ENCODE data around the gene EFS.

EFS gene

GRCh38 chr14:23358042-23358441, 6.9 kb downstream of the EFS start:
- no peak for TF ChIP-seq SNAI2 (CRISPR knock-in tag; IDR thresholded peaks at IDR 0.05)
- TF ChIP-seq, protein P1, sequence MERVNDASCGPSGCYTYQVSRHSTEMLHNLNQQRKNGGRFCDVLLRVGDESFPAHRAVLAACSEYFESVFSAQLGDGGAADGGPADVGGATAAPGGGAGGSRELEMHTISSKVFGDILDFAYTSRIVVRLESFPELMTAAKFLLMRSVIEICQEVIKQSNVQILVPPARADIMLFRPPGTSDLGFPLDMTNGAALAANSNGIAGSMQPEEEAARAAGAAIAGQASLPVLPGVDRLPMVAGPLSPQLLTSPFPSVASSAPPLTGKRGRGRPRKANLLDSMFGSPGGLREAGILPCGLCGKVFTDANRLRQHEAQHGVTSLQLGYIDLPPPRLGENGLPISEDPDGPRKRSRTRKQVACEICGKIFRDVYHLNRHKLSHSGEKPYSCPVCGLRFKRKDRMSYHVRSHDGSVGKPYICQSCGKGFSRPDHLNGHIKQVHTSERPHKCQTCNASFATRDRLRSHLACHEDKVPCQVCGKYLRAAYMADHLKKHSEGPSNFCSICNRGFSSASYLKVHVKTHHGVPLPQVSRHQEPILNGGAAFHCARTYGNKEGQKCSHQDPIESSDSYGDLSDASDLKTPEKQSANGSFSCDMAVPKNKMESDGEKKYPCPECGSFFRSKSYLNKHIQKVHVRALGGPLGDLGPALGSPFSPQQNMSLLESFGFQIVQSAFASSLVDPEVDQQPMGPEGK (CRISPR knock-in tag; IDR thresholded peaks at IDR 0.05; ENCODE audit: borderline replicate concordance) = no peak
- no peak for TF ChIP-seq PPARA (CRISPR knock-in tag; IDR thresholded peaks at IDR 0.05; ENCODE audit: borderline replicate concordance)
- no peak for TF ChIP-seq ESRRG (CRISPR knock-in tag; IDR thresholded peaks at IDR 0.05)
- no peak for TF ChIP-seq ZFP3 (CRISPR knock-in tag; IDR thresholded peaks at IDR 0.05)
- TF ChIP-seq, protein P2, sequence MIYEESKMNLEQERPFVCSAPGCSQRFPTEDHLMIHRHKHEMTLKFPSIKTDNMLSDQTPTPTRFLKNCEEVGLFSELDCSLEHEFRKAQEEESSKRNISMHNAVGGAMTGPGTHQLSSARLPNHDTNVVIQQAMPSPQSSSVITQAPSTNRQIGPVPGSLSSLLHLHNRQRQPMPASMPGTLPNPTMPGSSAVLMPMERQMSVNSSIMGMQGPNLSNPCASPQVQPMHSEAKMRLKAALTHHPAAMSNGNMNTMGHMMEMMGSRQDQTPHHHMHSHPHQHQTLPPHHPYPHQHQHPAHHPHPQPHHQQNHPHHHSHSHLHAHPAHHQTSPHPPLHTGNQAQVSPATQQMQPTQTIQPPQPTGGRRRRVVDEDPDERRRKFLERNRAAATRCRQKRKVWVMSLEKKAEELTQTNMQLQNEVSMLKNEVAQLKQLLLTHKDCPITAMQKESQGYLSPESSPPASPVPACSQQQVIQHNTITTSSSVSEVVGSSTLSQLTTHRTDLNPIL (CRISPR knock-in tag; IDR thresholded peaks at IDR 0.05; ENCODE audit: low read depth) = no peak
- TF ChIP-seq BACH2 (CRISPR knock-in tag; IDR thresholded peaks at IDR 0.05; ENCODE audit: borderline replicate concordance) = no peak
- no peak for TF ChIP-seq ZNF565 (CRISPR knock-in tag; conservative IDR thresholded peaks at IDR 0.05; ENCODE audit: low read depth)
- TF ChIP-seq, protein P3, sequence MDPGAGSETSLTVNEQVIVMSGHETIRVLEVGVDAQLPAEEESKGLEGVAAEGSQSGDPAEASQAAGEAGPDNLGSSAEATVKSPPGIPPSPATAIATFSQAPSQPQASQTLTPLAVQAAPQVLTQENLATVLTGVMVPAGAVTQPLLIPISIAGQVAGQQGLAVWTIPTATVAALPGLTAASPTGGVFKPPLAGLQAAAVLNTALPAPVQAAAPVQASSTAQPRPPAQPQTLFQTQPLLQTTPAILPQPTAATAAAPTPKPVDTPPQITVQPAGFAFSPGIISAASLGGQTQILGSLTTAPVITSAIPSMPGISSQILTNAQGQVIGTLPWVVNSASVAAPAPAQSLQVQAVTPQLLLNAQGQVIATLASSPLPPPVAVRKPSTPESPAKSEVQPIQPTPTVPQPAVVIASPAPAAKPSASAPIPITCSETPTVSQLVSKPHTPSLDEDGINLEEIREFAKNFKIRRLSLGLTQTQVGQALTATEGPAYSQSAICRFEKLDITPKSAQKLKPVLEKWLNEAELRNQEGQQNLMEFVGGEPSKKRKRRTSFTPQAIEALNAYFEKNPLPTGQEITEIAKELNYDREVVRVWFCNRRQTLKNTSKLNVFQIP (CRISPR knock-in tag; IDR thresholded peaks at IDR 0.05; ENCODE audit: borderline replicate concordance, low read depth) = no peak
- TF ChIP-seq ISL1 (CRISPR knock-in tag; IDR thresholded peaks at IDR 0.05) = no peak
- no peak for TF ChIP-seq CSDC2 (CRISPR knock-in tag; IDR thresholded peaks at IDR 0.05)
- no peak for TF ChIP-seq ZNF8 (CRISPR knock-in tag; IDR thresholded peaks at IDR 0.05)
- no peak for TF ChIP-seq TOX (CRISPR knock-in tag; IDR thresholded peaks at IDR 0.05; ENCODE audit: borderline replicate concordance)
- TF ChIP-seq TCF4 (CRISPR knock-in tag; IDR thresholded peaks at IDR 0.05; ENCODE audit: borderline replicate concordance) = no peak
- TF ChIP-seq, protein P4, sequence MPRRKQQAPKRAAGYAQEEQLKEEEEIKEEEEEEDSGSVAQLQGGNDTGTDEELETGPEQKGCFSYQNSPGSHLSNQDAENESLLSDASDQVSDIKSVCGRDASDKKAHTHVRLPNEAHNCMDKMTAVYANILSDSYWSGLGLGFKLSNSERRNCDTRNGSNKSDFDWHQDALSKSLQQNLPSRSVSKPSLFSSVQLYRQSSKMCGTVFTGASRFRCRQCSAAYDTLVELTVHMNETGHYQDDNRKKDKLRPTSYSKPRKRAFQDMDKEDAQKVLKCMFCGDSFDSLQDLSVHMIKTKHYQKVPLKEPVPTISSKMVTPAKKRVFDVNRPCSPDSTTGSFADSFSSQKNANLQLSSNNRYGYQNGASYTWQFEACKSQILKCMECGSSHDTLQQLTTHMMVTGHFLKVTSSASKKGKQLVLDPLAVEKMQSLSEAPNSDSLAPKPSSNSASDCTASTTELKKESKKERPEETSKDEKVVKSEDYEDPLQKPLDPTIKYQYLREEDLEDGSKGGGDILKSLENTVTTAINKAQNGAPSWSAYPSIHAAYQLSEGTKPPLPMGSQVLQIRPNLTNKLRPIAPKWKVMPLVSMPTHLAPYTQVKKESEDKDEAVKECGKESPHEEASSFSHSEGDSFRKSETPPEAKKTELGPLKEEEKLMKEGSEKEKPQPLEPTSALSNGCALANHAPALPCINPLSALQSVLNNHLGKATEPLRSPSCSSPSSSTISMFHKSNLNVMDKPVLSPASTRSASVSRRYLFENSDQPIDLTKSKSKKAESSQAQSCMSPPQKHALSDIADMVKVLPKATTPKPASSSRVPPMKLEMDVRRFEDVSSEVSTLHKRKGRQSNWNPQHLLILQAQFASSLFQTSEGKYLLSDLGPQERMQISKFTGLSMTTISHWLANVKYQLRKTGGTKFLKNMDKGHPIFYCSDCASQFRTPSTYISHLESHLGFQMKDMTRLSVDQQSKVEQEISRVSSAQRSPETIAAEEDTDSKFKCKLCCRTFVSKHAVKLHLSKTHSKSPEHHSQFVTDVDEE (CRISPR knock-in tag; IDR thresholded peaks at IDR 0.05) = no peak
- ATAC-seq = no peak

DNA sequence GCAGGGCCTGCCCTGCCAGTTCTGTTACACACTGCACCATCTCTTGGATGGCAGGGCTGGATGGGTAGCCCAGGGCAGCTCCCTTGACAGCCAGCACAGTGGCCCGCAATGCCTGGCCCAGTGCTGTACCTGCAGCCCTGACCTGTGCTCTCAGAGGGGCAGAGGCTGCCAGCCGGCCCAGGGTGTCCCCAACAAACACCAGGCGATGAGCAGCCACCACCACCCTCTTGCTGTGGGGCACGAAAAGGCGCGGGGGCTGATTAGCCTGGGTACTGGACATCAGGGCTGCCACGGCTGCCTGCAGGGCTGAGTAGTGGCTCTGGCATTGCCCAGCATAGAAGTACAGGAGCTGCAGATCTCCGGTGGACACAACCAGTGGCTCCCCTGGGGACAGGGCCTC, 7.7 kb downstream of the EFS start:
- no peak for TF ChIP-seq GLIS3 (CRISPR knock-in tag; IDR thresholded peaks at IDR 0.05)
- no peak for TF ChIP-seq PPARA (CRISPR knock-in tag; IDR thresholded peaks at IDR 0.05; ENCODE audit: borderline replicate concordance)
- TF ChIP-seq SNAI2 (CRISPR knock-in tag; IDR thresholded peaks at IDR 0.05) = no peak
- TF ChIP-seq, protein P3 (CRISPR knock-in tag; IDR thresholded peaks at IDR 0.05; ENCODE audit: borderline replicate concordance, low read depth) = no peak
- no peak for TF ChIP-seq TCF4 (CRISPR knock-in tag; IDR thresholded peaks at IDR 0.05; ENCODE audit: borderline replicate concordance)
- TF ChIP-seq BACH2 (CRISPR knock-in tag; IDR thresholded peaks at IDR 0.05; ENCODE audit: borderline replicate concordance) = no peak
- TF ChIP-seq, protein P5, sequence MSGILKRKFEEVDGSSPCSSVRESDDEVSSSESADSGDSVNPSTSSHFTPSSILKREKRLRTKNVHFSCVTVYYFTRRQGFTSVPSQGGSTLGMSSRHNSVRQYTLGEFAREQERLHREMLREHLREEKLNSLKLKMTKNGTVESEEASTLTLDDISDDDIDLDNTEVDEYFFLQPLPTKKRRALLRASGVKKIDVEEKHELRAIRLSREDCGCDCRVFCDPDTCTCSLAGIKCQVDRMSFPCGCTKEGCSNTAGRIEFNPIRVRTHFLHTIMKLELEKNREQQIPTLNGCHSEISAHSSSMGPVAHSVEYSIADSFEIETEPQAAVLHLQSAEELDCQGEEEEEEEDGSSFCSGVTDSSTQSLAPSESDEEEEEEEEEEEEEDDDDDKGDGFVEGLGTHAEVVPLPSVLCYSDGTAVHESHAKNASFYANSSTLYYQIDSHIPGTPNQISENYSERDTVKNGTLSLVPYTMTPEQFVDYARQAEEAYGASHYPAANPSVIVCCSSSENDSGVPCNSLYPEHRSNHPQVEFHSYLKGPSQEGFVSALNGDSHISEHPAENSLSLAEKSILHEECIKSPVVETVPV (CRISPR knock-in tag; IDR thresholded peaks at IDR 0.05) = no peak
- no peak for TF ChIP-seq ZNF565 (CRISPR knock-in tag; conservative IDR thresholded peaks at IDR 0.05; ENCODE audit: low read depth)
- TF ChIP-seq, protein P4 (CRISPR knock-in tag; IDR thresholded peaks at IDR 0.05) = no peak
- TF ChIP-seq RARB (CRISPR knock-in tag; IDR thresholded peaks at IDR 0.05) = no peak
- TF ChIP-seq ZFP30 (CRISPR knock-in tag; IDR thresholded peaks at IDR 0.05) = no peak
- TF ChIP-seq, protein P2 (CRISPR knock-in tag; IDR thresholded peaks at IDR 0.05; ENCODE audit: low read depth) = no peak
- TF ChIP-seq ISL1 (CRISPR knock-in tag; IDR thresholded peaks at IDR 0.05) = no peak
- no peak for TF ChIP-seq ARNTL (CRISPR knock-in tag; IDR thresholded peaks at IDR 0.05; ENCODE audit: borderline replicate concordance, low read depth)
- TF ChIP-seq ZFP3 (CRISPR knock-in tag; IDR thresholded peaks at IDR 0.05) = no peak
- no peak for TF ChIP-seq CSDC2 (CRISPR knock-in tag; IDR thresholded peaks at IDR 0.05)
- TF ChIP-seq ZNF8 (CRISPR knock-in tag; IDR thresholded peaks at IDR 0.05) = no peak
- no peak for TF ChIP-seq TOX (CRISPR knock-in tag; IDR thresholded peaks at IDR 0.05; ENCODE audit: borderline replicate concordance)
- TF ChIP-seq ESRRG (CRISPR knock-in tag; IDR thresholded peaks at IDR 0.05) = no peak
- ATAC-seq = no peak
